Measurements from ENCODE around the gene GPR37L1. TPM values are rescaled to one million over a fixed set of nuclear protein-coding genes. Genes with fewer than 3 reads are reported as not detected.

Gene GPR37L1
- total and polyA plus RNA-seq, 10 of the 15 experiments (the other 5 are each of a cell fraction or from before 2014, with no cell fraction given), result under 0.01 to 0.08 (median 0.02) TPM; not detected in 5

GRCh38 chr1:202110977-202111376, 11.7 kb upstream of the GPR37L1 start:
- Histone ChIP-seq H3K9me3 (replicated peaks; ENCODE audit: control insufficient read depth, insufficient read depth, low read length) (no peaks in the 10 kb centered on the region), H3K4me1 (ENCODE audit: control insufficient read depth, insufficient read depth, low read length) (peaks cover 14% of the 10 kb centered on the region), H3K36me3 (ENCODE audit: control insufficient read depth in 2 of 2, insufficient read depth in 2 of 2, low read length in 1 of 2) (no peaks in the 10 kb centered on the region), H3K79me2 (ENCODE audit: control insufficient read depth, insufficient read depth, low read length) (no peaks in the 10 kb centered on the region), H3K27ac (ENCODE audit: control insufficient read depth, insufficient read depth) (no peak overlapping the region), H2AFZ (ENCODE audit: control insufficient read depth, low read depth, low read length) (no peak overlapping the region), H3K4me2 (ENCODE audit: control insufficient read depth, insufficient read depth) (no peak overlapping the region), H4K20me1 (ENCODE audit: control insufficient read depth, insufficient read depth) (no peaks in the 10 kb centered on the region), H3K4me3 (no peak overlapping the region), H3K27me3 (replicated peaks in 1 of 2; ENCODE audit: control insufficient read depth in 2 of 2, insufficient read depth in 2 of 2, low read length in 1 of 2) (no peaks in the 10 kb centered on the region), H3K9ac (ENCODE audit: control insufficient read depth, insufficient read depth, low read length) (no peak overlapping the region)
- ATAC-seq (no peak), DNase-seq (ENCODE audit: low read depth, low spot score) (no peak), FAIRE-seq (no peak)
- ChIA-PET POLR2A (no interaction called here), SMC1A (ENCODE audit: uncharacterized antibody, unreplicated experiment) (no interaction called here), CTCF (interaction anchor here (0.7 kb wide), 1 partner anchor 25 kb away, joined by 3 read pairs; no protein-coding TSS in a partner anchor), RAD21 (ENCODE audit: unreplicated experiment) (no interaction called here)
- in situ Hi-C loops (cut with MboI), result no loop called here
- TF ChIP-seq NBN (IDR thresholded peaks at IDR 0.05), result no peak
- no peak for TF ChIP-seq CEBPZ (IDR thresholded peaks at IDR 0.05; ENCODE audit: low read depth, low read length)
- TF ChIP-seq IRF4 (IDR thresholded peaks at IDR 0.05; ENCODE audit: low read depth, low read length), result no peak
- TF ChIP-seq PRDM15 (CRISPR knock-in tag; IDR thresholded peaks at IDR 0.05), result no peak
- TF ChIP-seq E2F8 (IDR thresholded peaks at IDR 0.05; ENCODE audit: low read depth, partially characterized antibody), result no peak
- no peak for TF ChIP-seq ZNF274 (IDR thresholded peaks at IDR 0.05; ENCODE audit: insufficient read depth, insufficient read length)
- TF ChIP-seq CTCF (IDR thresholded peaks at IDR 0.05 in 2 of 3, conservative IDR thresholded peaks at IDR 0.05 in 1 of 3; ENCODE audit: control insufficient read depth in 2 of 3, extremely low read depth in 1 of 3, insufficient read depth in 1 of 3, low read depth in 3 of 3, low read length in 3 of 3), result no peak
- WGBS (ENCODE audit: insufficient coverage, insufficient replicate concordance, low lambda C conversion rate, missing lambda C conversion rate), result 68% methylated on average over 3 of the region's 3 CpGs
- intact Hi-C loops (cut with micrococcal nuclease; ENCODE audit: unreplicated experiment), result no loop called here
- no TSS peak for BruUV-seq (replicated peaks)
